Measurements from ENCODE around the gene ZMYM4.

ZMYM4 gene

GRCh38 chr1:35294809-35295208, 26.3 kb downstream of the ZMYM4 start:
- no peak for DNase-seq (ENCODE audit: low read depth)
- TF ChIP-seq CTCF (IDR thresholded peaks at IDR 0.05; ENCODE audit: insufficient read depth, low read depth, low read length, missing control alignments), result no peak
- H3K4me3 ChIP-seq (ENCODE audit: low read depth, low read length), result no peak overlapping the region

DNA sequence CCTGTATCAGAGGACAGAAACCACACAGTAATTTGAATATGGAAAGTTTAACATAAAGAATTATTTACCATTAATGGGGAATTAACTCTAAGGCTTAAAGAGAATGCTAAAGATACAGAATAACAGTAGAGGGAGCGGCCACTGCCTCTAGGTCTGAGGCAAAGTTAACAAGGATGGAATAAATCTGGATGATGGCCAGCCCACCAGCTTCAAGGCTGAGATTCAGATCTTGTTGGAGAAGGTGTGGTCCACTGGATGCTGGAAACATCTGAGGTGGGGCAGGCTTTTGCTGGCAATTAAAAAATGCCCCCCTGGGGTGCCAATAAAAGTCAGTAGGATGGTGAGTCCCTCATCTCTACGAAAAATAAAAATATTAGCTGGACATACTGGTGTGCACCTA, 29.4 kb downstream of the ZMYM4 start:
- TF ChIP-seq CTCF (IDR thresholded peaks at IDR 0.05; ENCODE audit: insufficient read depth, low read depth, low read length, missing control alignments), result no peak
- H3K4me3 ChIP-seq (ENCODE audit: low read depth, low read length), result no peak overlapping the region
- DNase-seq (ENCODE audit: low read depth), result no peak

DNA sequence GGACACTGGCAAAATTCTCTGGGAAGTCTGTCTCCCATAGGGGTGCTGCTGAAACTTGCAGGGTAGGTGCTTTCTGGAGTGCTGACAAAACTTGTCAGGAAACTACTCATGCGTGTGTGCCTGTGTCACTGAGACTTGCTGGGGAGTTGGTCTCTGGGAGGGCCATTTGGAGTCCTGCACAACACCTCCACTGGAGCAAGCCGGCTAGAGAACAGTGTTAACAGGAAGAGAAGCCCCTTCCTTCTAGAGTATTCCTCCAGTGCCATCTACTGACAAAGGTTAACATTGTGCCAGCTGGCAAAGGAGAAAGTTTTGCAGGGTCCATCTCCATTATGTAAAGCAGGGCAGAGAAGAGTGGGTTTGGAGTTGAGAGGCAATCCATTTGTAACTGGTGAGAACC, 30.0 kb downstream of the ZMYM4 start:
- peak; percentile 80 for DNase-seq (ENCODE audit: low read depth)
- no peak overlapping the region for H3K4me3 ChIP-seq (ENCODE audit: low read depth, low read length)
- TF ChIP-seq CTCF (IDR thresholded peaks at IDR 0.05; ENCODE audit: insufficient read depth, low read depth, low read length, missing control alignments), result peak; percentile 67

DNA sequence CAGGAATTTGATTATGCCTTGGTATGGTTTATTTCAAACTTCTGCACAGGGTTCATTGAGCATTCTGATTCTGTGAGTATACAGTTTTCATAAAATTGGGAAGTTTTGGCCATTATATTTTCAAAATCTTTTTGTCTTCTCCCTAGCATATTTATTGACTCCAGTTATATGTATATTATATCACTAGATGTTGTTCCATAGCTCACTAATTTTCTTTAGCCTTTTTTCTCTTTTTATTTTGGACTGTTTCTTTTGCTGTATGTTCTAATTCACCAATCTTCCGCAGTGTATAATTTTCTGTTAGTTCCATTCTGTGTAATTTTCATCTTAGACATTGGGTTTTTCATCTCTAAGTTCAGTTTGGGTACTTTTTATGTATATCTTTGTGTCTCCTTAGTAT, 31.9 kb downstream of the ZMYM4 start:
- no peak for TF ChIP-seq CTCF (IDR thresholded peaks at IDR 0.05; ENCODE audit: insufficient read depth, low read depth, low read length, missing control alignments)

GRCh38 chr1:35301674-35302392, 33.3 kb downstream of the ZMYM4 start:
- H3K4me3 ChIP-seq (ENCODE audit: low read depth, low read length), result no peak overlapping the region
- no peak for TF ChIP-seq CTCF (IDR thresholded peaks at IDR 0.05; ENCODE audit: insufficient read depth, low read depth, low read length, missing control alignments)
- no peak for DNase-seq (ENCODE audit: low read depth)

More for the DNA sequence above, 31.9 kb downstream of the ZMYM4 start:
- DNase-seq (ENCODE audit: low read depth), result no peak
- no peak overlapping the region for H3K4me3 ChIP-seq (ENCODE audit: low read depth, low read length)

- no peak overlapping the region for H3K4me3 ChIP-seq (ENCODE audit: low read depth, low read length)
- DNase-seq (ENCODE audit: low read depth), result no peak
- TF ChIP-seq CTCF (IDR thresholded peaks at IDR 0.05; ENCODE audit: insufficient read depth, low read depth, low read length, missing control alignments), result no peak
Measured at GRCh38 chr1:35305383-35305782, 36.9 kb downstream of the ZMYM4 start.

GRCh38 chr1:35315649-35316048, 47.1 kb downstream of the ZMYM4 start:
- no peak for TF ChIP-seq CTCF (IDR thresholded peaks at IDR 0.05; ENCODE audit: insufficient read depth, low read depth, low read length, missing control alignments)
- H3K4me3 ChIP-seq (ENCODE audit: low read depth, low read length), result no peak overlapping the region
- no peak for DNase-seq (ENCODE audit: low read depth)
